Tibial nerve (tissue), 4 donors: ENCODE measurements around the gene RRAS.

Source experiments
- EP300 ChIP-seq, 2 donors: sonication (generic); formaldehyde crosslinking; IDR thresholded peaks; one replicate each; pipeline ENCODE4 v1.6.1; 2017; ENCODE audit warnings: antibody characterized with exemption in 2 of 2, mild to moderate bottlenecking in 1 of 2
- TF ChIP-seq, protein P1 (sequence below), 5 experiments: fragments of 200-600 bp in 3 of 5; fragments of 450-650 bp in 2 of 5; sonication (generic) in 3 of 5; IDR thresholded peaks; one replicate each; pipeline ENCODE4 v1.5.1; 2016 to 2019; ENCODE audit warnings: antibody characterized with exemption in 5 of 5, mild to moderate bottlenecking in 3 of 5, moderate library complexity in 2 of 5

DNA sequence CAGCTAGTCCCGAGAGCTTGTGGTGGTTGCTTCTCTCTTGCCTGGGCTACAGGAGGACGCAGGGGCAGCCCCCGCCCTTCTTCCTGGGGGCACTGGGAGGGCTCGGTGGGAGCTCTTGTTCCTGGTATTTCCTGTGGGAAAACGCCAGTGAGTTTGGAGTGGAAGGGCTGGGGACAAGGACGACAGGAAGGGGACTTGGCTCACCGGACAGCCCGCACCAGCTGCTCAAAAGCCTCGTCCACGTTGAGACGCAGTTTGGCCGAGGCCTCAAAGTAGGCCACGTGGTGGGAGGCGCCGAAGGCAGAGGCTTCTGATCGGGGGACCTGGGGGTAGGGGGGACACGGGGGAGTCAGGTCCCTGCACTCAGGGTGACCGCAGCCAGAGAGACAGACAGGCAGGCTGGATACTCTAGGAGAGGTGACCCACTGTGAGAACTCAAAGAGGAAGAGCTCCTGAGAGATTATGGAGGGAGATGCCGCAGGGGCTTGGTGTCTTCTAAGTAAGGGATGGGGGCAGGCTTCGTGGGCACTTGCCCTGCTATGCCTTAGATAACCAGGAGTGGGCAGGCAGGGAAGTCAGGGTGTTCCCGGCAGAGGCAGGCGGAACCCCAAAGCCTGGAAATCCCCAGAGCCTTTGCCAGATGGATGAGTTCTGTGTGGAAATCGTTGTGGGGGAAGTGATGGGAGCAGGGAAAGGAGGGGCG, 4.3 kb downstream of the RRAS start:
- TF ChIP-seq, protein P1, sequence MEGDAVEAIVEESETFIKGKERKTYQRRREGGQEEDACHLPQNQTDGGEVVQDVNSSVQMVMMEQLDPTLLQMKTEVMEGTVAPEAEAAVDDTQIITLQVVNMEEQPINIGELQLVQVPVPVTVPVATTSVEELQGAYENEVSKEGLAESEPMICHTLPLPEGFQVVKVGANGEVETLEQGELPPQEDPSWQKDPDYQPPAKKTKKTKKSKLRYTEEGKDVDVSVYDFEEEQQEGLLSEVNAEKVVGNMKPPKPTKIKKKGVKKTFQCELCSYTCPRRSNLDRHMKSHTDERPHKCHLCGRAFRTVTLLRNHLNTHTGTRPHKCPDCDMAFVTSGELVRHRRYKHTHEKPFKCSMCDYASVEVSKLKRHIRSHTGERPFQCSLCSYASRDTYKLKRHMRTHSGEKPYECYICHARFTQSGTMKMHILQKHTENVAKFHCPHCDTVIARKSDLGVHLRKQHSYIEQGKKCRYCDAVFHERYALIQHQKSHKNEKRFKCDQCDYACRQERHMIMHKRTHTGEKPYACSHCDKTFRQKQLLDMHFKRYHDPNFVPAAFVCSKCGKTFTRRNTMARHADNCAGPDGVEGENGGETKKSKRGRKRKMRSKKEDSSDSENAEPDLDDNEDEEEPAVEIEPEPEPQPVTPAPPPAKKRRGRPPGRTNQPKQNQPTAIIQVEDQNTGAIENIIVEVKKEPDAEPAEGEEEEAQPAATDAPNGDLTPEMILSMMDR (IDR thresholded peaks at IDR 0.05): no peak
- TF ChIP-seq EP300 (IDR thresholded peaks at IDR 0.05): no peak
